Measurements from ENCODE around the gene PSMA6. TPM values are rescaled to one million over a fixed set of nuclear protein-coding genes. Genes with fewer than 3 reads are reported as not detected.
A peak's percentile ranks its signal among the peaks of the same experiment; 100 is the strongest.
"Not testable (repeated sequence)": the region's sequence is repeated elsewhere in the genome, so short reads cannot be mapped to it uniquely, and the experiment has no call there.

The PSMA6 gene
- total RNA-seq, 1 donor from 2014 or later: 225 TPM

- Histone ChIP-seq H3K4me2 (ENCODE audit: low read length) (peak overlapping the region; percentile 22), H3K4me1 (ENCODE audit: insufficient read depth, low read length) (peaks cover 5% of the 10 kb centered on the region), H3K9ac (ENCODE audit: low read length) (no peak overlapping the region), H3K27me3 (ENCODE audit: insufficient read depth, low read length) (no peaks in the 10 kb centered on the region), H3K4me3 (ENCODE audit: insufficient read depth, low read depth, low read length) (no peak overlapping the region), H2AFZ (ENCODE audit: low read depth, low read length) (no peak overlapping the region), H3K36me3 (ENCODE audit: insufficient read depth, low read length) (no peaks in the 10 kb centered on the region), H3K27ac (ENCODE audit: low read depth, low read length) (no peak overlapping the region), H3K9me3 (ENCODE audit: insufficient read depth, low read depth, low read length) (no peaks in the 10 kb centered on the region), H4K20me1 (ENCODE audit: insufficient read depth, low read length) (no peaks in the 10 kb centered on the region), H3K79me2 (ENCODE audit: insufficient read depth, low read length) (no peaks in the 10 kb centered on the region)
- Mint-ChIP-seq H3K36me3 (ENCODE audit: low read depth, unreplicated experiment) (no peaks in the 10 kb centered on the region), H3K4me1 (ENCODE audit: low read depth, unreplicated experiment) (peaks cover 22% of the 10 kb centered on the region), H3K4me3 (ENCODE audit: unreplicated experiment) (peak overlapping the region; percentile 31), H3K9me3 (ENCODE audit: unreplicated experiment) (no peaks in the 10 kb centered on the region), H3K27me3 (ENCODE audit: low read depth, unreplicated experiment) (no peaks in the 10 kb centered on the region), H3K27ac (ENCODE audit: unreplicated experiment) (peak overlapping the region; percentile 85)
- DNase-seq (ENCODE audit: low read depth) (peak; percentile 79), FAIRE-seq (no peak)
- TF ChIP-seq CTCF (IDR thresholded peaks at IDR 0.05; ENCODE audit: insufficient read depth, low read depth, low read length) (no peak), EZH2 (IDR thresholded peaks at IDR 0.05; ENCODE audit: insufficient read depth, low read length) (no peak)
Measured at GRCh38 chr14:35355981-35356841, 64.0 kb downstream of the PSMA6 start.

- H2AFZ ChIP-seq (ENCODE audit: low read depth, low read length); H3K27me3 ChIP-seq (ENCODE audit: insufficient read depth, low read length); H3K36me3 ChIP-seq (ENCODE audit: insufficient read depth, low read length); H3K4me3 ChIP-seq (ENCODE audit: insufficient read depth, low read depth, low read length); H3K36me3 Mint-ChIP-seq (ENCODE audit: low read depth, unreplicated experiment); H3K4me3 Mint-ChIP-seq (ENCODE audit: unreplicated experiment); H4K20me1 ChIP-seq (ENCODE audit: insufficient read depth, low read length); H3K4me2 ChIP-seq (ENCODE audit: low read length); H3K27me3 Mint-ChIP-seq (ENCODE audit: low read depth, unreplicated experiment); H3K27ac ChIP-seq (ENCODE audit: low read depth, low read length); H3K79me2 ChIP-seq (ENCODE audit: insufficient read depth, low read length); H3K27ac Mint-ChIP-seq (ENCODE audit: unreplicated experiment); DNase-seq (ENCODE audit: low read depth); FAIRE-seq; H3K9me3 Mint-ChIP-seq (ENCODE audit: unreplicated experiment); H3K9ac ChIP-seq (ENCODE audit: low read length); H3K9me3 ChIP-seq (ENCODE audit: insufficient read depth, low read depth, low read length): not testable (repeated sequence)
- peaks cover 27% of the 10 kb centered on the region for H3K4me1 Mint-ChIP-seq (ENCODE audit: low read depth, unreplicated experiment)
- peaks cover 19% of the 10 kb centered on the region for H3K4me1 ChIP-seq (ENCODE audit: insufficient read depth, low read length)
Measured at GRCh38 chr14:35359655-35360054, 67.5 kb downstream of the PSMA6 start.

- Histone ChIP-seq H3K4me3 (ENCODE audit: insufficient read depth, low read depth, low read length) (no peak overlapping the region), H3K27me3 (ENCODE audit: insufficient read depth, low read length) (no peaks in the 10 kb centered on the region), H3K4me1 (ENCODE audit: insufficient read depth, low read length) (peaks cover 29% of the 10 kb centered on the region), H3K79me2 (ENCODE audit: insufficient read depth, low read length) (no peaks in the 10 kb centered on the region), H3K9me3 (ENCODE audit: insufficient read depth, low read depth, low read length) (no peaks in the 10 kb centered on the region), H4K20me1 (ENCODE audit: insufficient read depth, low read length) (no peaks in the 10 kb centered on the region), H2AFZ (ENCODE audit: low read depth, low read length) (no peak overlapping the region), H3K27ac (ENCODE audit: low read depth, low read length) (no peak overlapping the region), H3K36me3 (ENCODE audit: insufficient read depth, low read length) (no peaks in the 10 kb centered on the region), H3K4me2 (ENCODE audit: low read length) (no peak overlapping the region), H3K9ac (ENCODE audit: low read length) (no peak overlapping the region)
- Mint-ChIP-seq H3K4me3 (ENCODE audit: unreplicated experiment) (no peak overlapping the region), H3K36me3 (ENCODE audit: low read depth, unreplicated experiment) (no peaks in the 10 kb centered on the region), H3K4me1 (ENCODE audit: low read depth, unreplicated experiment) (peaks cover 32% of the 10 kb centered on the region), H3K27ac (ENCODE audit: unreplicated experiment) (no peak overlapping the region), H3K9me3 (ENCODE audit: unreplicated experiment) (no peaks in the 10 kb centered on the region), H3K27me3 (ENCODE audit: low read depth, unreplicated experiment) (no peaks in the 10 kb centered on the region)
- DNase-seq (ENCODE audit: low read depth): no peak
- no peak for FAIRE-seq
- TF ChIP-seq CTCF (IDR thresholded peaks at IDR 0.05; ENCODE audit: insufficient read depth, low read depth, low read length): no peak
- TF ChIP-seq EZH2 (IDR thresholded peaks at IDR 0.05; ENCODE audit: insufficient read depth, low read length): no peak
Measured at GRCh38 chr14:35361141-35361480, 68.9 kb downstream of the PSMA6 start.
